Endothelial cell of umbilical vein (primary cell): ENCODE data around the gene DIS3L2. TPM values are rescaled to one million over a fixed set of nuclear protein-coding genes. Genes with fewer than 3 reads are reported as not detected.

Experiments
- BruUV-seq: library from RNA; stranded (reverse); fragments of 400-500 nt; replicated peaks from 2 replicates; lab custom pipeline; 2021; lab: Mats Ljungman, UMichigan
- CTCF ChIA-PET: fragments of 300-600, 350-600 bp; sonication (Branson Sonifier 250); formaldehyde crosslinking; loops from one replicate; lab custom pipeline; 2021; ENCODE audit warnings: antibody characterized with exemption, inconsistent platforms; lab: Charles Lee
- POLR2A ChIA-PET: fragments of 300-600, 350-600 bp; sonication (Branson Sonifier 250); formaldehyde crosslinking; loops from one replicate; lab custom pipeline; 2021; ENCODE audit warnings: antibody characterized with exemption, inconsistent platforms; lab: Charles Lee
- DNase-seq: peaks from one replicate; pipeline ENCODE4 v3.0.0-alpha.2; 2011; ENCODE audit warnings: low read depth, low spot score
- FAIRE-seq: peaks from 2 replicates; lab custom pipeline; 2011; peaks lifted over from hg19 to GRCh38; lab: Jason Lieb, UNC
- H2AFZ ChIP-seq: 2 replicates; pipeline ENCODE4 v1.6.0; 2012; ENCODE audit warnings: low read depth, low read length, control low read depth, inconsistent platforms
- H3K27ac ChIP-seq: 2 replicates; pipeline ENCODE4 v1.5.1; 2011; ENCODE audit warnings: low read depth, mild to moderate bottlenecking, control low read depth, low read length, moderate library complexity; ENCODE audit not compliant: insufficient read depth
- H3K27me3 ChIP-seq, 2 experiments: 2 replicates each; pipeline versions ENCODE4 v1.6.0 to v1.6.1; 2011; ENCODE audit warnings: low read length in 2 of 2, mixed read lengths in 1 of 2; ENCODE audit not compliant: control insufficient read depth in 2 of 2, insufficient read depth in 2 of 2
- H3K36me3 ChIP-seq, 2 experiments: 2 replicates in 1 of 2; 3 replicates in 1 of 2; pipeline ENCODE4 v1.5.1; 2011; ENCODE audit warnings: low read length in 2 of 2, mild to moderate bottlenecking in 1 of 2, moderate library complexity in 1 of 2; ENCODE audit not compliant: control insufficient read depth in 2 of 2, insufficient read depth in 2 of 2; ENCODE audit errors: extremely low read depth in 1 of 2
- H3K4me1 ChIP-seq: 3 replicates; pipeline ENCODE4 v1.5.1; 2011; ENCODE audit warnings: mild to moderate bottlenecking, low read length; ENCODE audit not compliant: control insufficient read depth, insufficient read depth; ENCODE audit errors: extremely low read depth
- H3K4me2 ChIP-seq: 2 replicates; pipeline ENCODE4 v1.6.1; 2011; ENCODE audit warnings: low read length, control low read depth, mixed read lengths; ENCODE audit not compliant: insufficient read depth
- H3K4me3 ChIP-seq, 3 experiments: fragments of 200-600 bp in 1 of 3; sonication (generic), shearing (Covaris generic) in 1 of 3; replicated peaks in 1 of 3; 2 replicates each; pipeline ENCODE4 v1.5.1; 2011 to 2016; ENCODE audit warnings: control low read depth in 3 of 3, low read length in 3 of 3, mild to moderate bottlenecking in 2 of 3, inconsistent platforms in 1 of 3, low read depth in 1 of 3, moderate library complexity in 1 of 3; ENCODE audit not compliant: insufficient read depth in 1 of 3
- H3K79me2 ChIP-seq: 2 replicates; pipeline ENCODE4 v1.6.0; 2012; ENCODE audit warnings: low read length, inconsistent platforms; ENCODE audit not compliant: control insufficient read depth, insufficient read depth
- H3K9ac ChIP-seq: replicated peaks from 2 replicates; pipeline ENCODE3; 2011; ENCODE audit warnings: low read length, control low read depth; ENCODE audit not compliant: insufficient read depth; ENCODE audit errors: extremely low read depth
- H3K9me1 ChIP-seq: replicated peaks from 3 replicates; pipeline ENCODE4 v1.6.0; 2011; ENCODE audit warnings: mild to moderate bottlenecking, low read length; ENCODE audit not compliant: control insufficient read depth, insufficient read depth; ENCODE audit errors: extremely low read depth
- H3K9me3 ChIP-seq: replicated peaks from 2 replicates; pipeline ENCODE4 v1.5.1; 2012; ENCODE audit warnings: low read length, inconsistent platforms; ENCODE audit not compliant: control insufficient read depth, insufficient read depth
- H4K20me1 ChIP-seq: replicated peaks from 2 replicates; pipeline ENCODE3; 2011; ENCODE audit warnings: mild to moderate bottlenecking, low read length; ENCODE audit not compliant: control insufficient read depth, insufficient read depth; ENCODE audit errors: extremely low read depth
- CTCF ChIP-seq, 2 donors: IDR thresholded peaks; 1 replicate in 1 of 2; 2 replicates in 1 of 2; pipeline ENCODE4 v1.5.1; 2011; ENCODE audit warnings: low read length in 2 of 2, mild to moderate bottlenecking in 2 of 2, moderate library complexity in 2 of 2, control low read depth in 1 of 2, inconsistent platforms in 1 of 2, low read depth in 1 of 2; ENCODE audit not compliant: insufficient read depth in 1 of 2; ENCODE audit errors: extremely low read depth in 1 of 2
- EZH2 ChIP-seq: IDR thresholded peaks from 2 replicates; pipeline ENCODE4 v1.6.1; 2012; ENCODE audit warnings: borderline replicate concordance, low read depth, mild to moderate bottlenecking, moderate library complexity, low read length, inconsistent platforms; ENCODE audit not compliant: severe bottlenecking
- FOS ChIP-seq: IDR thresholded peaks from 2 replicates; pipeline ENCODE4 v1.6.1; 2011; ENCODE audit warnings: mild to moderate bottlenecking, low read length, moderate library complexity, borderline replicate concordance; ENCODE audit not compliant: insufficient read depth
- GATA2 ChIP-seq: IDR thresholded peaks from 2 replicates; pipeline ENCODE4 v1.7.0; 2011; ENCODE audit warnings: low read depth, mild to moderate bottlenecking, moderate library complexity, mixed read lengths, low read length; ENCODE audit not compliant: insufficient read length, insufficient read depth
- JUN ChIP-seq: IDR thresholded peaks from 2 replicates; pipeline ENCODE4 v1.6.1; 2011; ENCODE audit warnings: borderline replicate concordance, low read depth; ENCODE audit not compliant: insufficient read length, insufficient read depth
- MAX ChIP-seq: IDR thresholded peaks from 2 replicates; pipeline ENCODE4 v1.6.1; 2011; ENCODE audit not compliant: insufficient read depth, insufficient read length
- MYC ChIP-seq: IDR thresholded peaks from one replicate; pipeline ENCODE4 v1.6.1; 2011; ENCODE audit warnings: mild to moderate bottlenecking, low read depth, low read length
- POLR2A ChIP-seq: IDR thresholded peaks from 2 replicates; pipeline ENCODE4 v1.6.1; 2012; ENCODE audit warnings: low read depth, mild to moderate bottlenecking, control low read depth, low read length
- POLR2AphosphoS5 ChIP-seq: IDR thresholded peaks from 2 replicates; pipeline ENCODE4 v1.6.1; 2012; ENCODE audit warnings: low read depth, mild to moderate bottlenecking, control low read depth, low read length, moderate library complexity; ENCODE audit not compliant: insufficient read depth
- dilution Hi-C: fragments of 300-500 bp; cut with MboI; formaldehyde crosslinking; loops from one replicate; pipeline ENCODE4 v1.15.0; 2019; ENCODE audit warnings: low sequenced_read_pairs; ENCODE audit not compliant: extremely low pct_ligation_motif_present
- intact Hi-C: fragments of 100-400 bp; cut with micrococcal nuclease; formaldehyde crosslinking; loops from one replicate; pipeline ENCODE4 v1.10.0; 2022
- polyA plus RNA-seq, 4 experiments: library from polyadenylated mRNA; depleted of rRNA in 3 of 4; stranded (reverse) in 3 of 4; unstranded in 1 of 4; fragments of >200 nt; gene quantifications; 2 replicates each; pipeline versions ENCODE4 v1.2.1 to v1.2.3, GENCODE V29; 2011 to 2012; ENCODE audit warnings: missing spikeins in 1 of 4
- total RNA-seq: library from RNA; stranded (reverse); gene quantifications from 2 replicates; pipeline ENCODE4 v1.2.3, GENCODE V29; 2021

Gene DIS3L2
- total and polyA plus RNA-seq, 2 donors (not counting 3 experiments of a cell fraction or from before 2014, with no cell fraction given): 14.6 to 31.2 TPM

- H3K79me2 ChIP-seq: no peaks in the 10 kb centered on the region
- H3K4me2 ChIP-seq: no peak overlapping the region
- H3K9me1 ChIP-seq: no peaks in the 10 kb centered on the region
- ChIA-PET CTCF (interaction anchor here (1.0 to 5.0 kb wide), 7 partner anchors 14 to 365 kb away, joined by 3 to 34 read pairs (median 6); no protein-coding TSS in a partner anchor), POLR2A (no interaction called here)
- no peaks in the 10 kb centered on the region for H3K27me3 ChIP-seq
- dilution Hi-C loops: no loop called here
- no peak for FAIRE-seq
- no peak for TF ChIP-seq POLR2AphosphoS5
- no peak for TF ChIP-seq POLR2A
- H3K4me1 ChIP-seq: no peaks in the 10 kb centered on the region
- intact Hi-C loops: no loop called here
- no peak overlapping the region for H3K9ac ChIP-seq
- no peaks in the 10 kb centered on the region for H4K20me1 ChIP-seq
- no peak overlapping the region for H2AFZ ChIP-seq
- no peaks in the 10 kb centered on the region for H3K9me3 ChIP-seq
- no TSS peak for BruUV-seq
- H3K27ac ChIP-seq: no peak overlapping the region
- H3K36me3 ChIP-seq: no peaks in the 10 kb centered on the region
- no peak for DNase-seq
- H3K4me3 ChIP-seq: no peak overlapping the region
Observed at GRCh38 chr2:232290668-232291067, 329.2 kb downstream of the DIS3L2 start.

- intact Hi-C loops: no loop called here
- no peak overlapping the region for H3K27ac ChIP-seq
- CTCF ChIA-PET: interaction anchor here (1.0 to 5.0 kb wide), 9 partner anchors 8 to 384 kb away, joined by 3 to 34 read pairs (median 4); no protein-coding TSS in a partner anchor
- H3K36me3 ChIP-seq: no peaks in the 10 kb centered on the region
- no peak for DNase-seq
- H3K9me1 ChIP-seq: no peaks in the 10 kb centered on the region
- no peak overlapping the region for H3K9ac ChIP-seq
- H3K9me3 ChIP-seq: no peaks in the 10 kb centered on the region
- BruUV-seq: no TSS peak
- no peak overlapping the region for H3K4me2 ChIP-seq
- no peaks in the 10 kb centered on the region for H3K27me3 ChIP-seq
- no peak for TF ChIP-seq GATA2
- TF ChIP-seq EZH2: no peak
- TF ChIP-seq MAX: no peak
- TF ChIP-seq POLR2AphosphoS5: no peak
- TF ChIP-seq FOS: no peak
- no peak for TF ChIP-seq JUN
- no peak for TF ChIP-seq POLR2A
- no peak for TF ChIP-seq MYC
- TF ChIP-seq CTCF (IDR thresholded peaks at IDR 0.05; ENCODE audit: extremely low read depth in 1 of 2, insufficient read depth in 1 of 2, low read depth in 1 of 2, low read length in 2 of 2): no peak
- H4K20me1 ChIP-seq: no peaks in the 10 kb centered on the region
- dilution Hi-C loops: no loop called here
- no peak overlapping the region for H3K4me3 ChIP-seq
- no peaks in the 10 kb centered on the region for H3K79me2 ChIP-seq
- FAIRE-seq: no peak
- no peak overlapping the region for H2AFZ ChIP-seq
- H3K4me1 ChIP-seq: no peaks in the 10 kb centered on the region
- POLR2A ChIA-PET: no interaction called here
Observed at GRCh38 chr2:232291343-232291742, 329.8 kb downstream of the DIS3L2 start.
